IPS DF 19.7 (cell line): ENCODE results near the gene LRRC14B.
"Not testable (repeated sequence)": the region's sequence is repeated elsewhere in the genome, so short reads cannot be mapped to it uniquely, and the experiment has no call there.

ENCODE experiments used
- DNase-seq: peaks from one replicate; pipeline ENCODE4 v3.0.0-alpha.2; 2013; ENCODE audit warnings: low read depth, low spot score

LRRC14B gene

DNA sequence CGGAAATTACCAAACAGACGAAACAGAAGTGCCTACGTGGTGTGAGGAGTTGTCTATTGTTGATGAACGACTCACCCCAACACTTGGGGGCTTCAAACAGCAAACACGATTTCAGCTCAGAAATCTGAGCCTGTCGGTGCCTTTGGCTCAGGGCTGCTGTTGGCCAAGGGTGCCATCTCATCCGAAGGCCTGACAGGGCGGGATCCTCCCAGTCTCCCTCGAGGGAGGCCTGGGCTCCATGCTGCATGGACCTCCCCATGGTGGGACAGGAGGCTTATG, 1.3 kb downstream of the LRRC14B start:
- no peak for DNase-seq

- DNase-seq: no peak
These were observed 1.9 kb downstream of the LRRC14B start for GRCh38 chr5:192970-193831.

DNA sequence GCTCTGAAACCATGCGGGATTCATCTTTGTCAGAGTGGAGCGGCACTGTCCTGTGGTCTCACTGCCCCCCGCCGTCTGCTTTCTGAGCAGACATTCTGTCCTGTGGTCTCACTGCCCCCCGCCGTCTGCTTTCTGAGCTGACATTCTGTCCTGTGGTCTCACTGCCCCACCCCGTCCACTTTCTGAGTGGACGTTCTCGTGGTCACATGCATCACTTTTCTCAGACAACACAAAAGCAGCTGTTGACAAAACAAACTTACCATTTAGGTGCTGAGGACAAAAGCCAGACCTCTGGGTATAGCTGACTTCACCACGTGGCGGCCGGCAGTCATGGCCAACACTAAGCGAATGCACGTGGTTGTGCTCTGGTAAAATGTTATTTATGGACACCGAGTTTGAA, 2.8 kb downstream of the LRRC14B start:
- DNase-seq: no peak

- DNase-seq: no peak
These were observed 3.4 kb downstream of the LRRC14B start for GRCh38 chr5:194603-195209.

DNA sequence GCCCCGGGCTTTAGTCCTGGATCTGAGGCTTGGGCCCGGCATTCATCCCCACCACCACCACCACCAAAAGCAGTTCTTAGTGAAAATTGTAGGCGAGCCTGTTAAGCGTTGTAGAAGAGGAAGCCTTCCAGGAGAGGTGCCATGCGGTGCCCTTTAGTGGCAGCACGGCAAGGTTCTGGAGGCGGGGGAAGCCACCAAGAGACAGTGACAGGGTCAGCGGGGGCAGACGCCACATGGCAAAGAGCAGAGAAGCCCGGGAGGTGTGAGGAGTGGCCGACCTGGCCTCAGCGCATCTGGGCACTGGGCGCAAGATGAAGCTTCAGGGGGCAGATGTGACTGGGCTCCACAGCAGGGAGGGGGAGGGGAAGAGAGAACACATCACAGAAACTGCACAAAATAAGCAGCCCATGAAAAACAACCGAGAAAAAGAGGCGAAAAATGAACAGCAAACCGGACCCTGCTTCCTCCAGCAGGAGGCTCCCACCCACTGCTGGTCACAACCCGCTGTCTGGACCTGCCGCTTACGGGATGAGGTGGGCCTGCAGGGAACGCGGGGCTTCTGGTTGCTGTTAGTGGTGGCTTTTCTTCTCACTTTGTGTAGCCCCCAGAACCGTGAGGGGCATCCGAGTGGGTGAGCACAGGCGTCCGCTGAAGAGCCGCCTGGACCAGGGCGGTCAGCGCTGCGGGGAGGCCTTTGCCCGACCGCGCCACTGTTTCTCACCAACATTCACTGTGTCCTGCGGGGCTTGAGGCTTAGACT, 4.3 kb downstream of the LRRC14B start:
- DNase-seq: no peak

- no peak for DNase-seq
These were observed 5.1 kb downstream of the LRRC14B start for GRCh38 chr5:196350-196749.

DNA sequence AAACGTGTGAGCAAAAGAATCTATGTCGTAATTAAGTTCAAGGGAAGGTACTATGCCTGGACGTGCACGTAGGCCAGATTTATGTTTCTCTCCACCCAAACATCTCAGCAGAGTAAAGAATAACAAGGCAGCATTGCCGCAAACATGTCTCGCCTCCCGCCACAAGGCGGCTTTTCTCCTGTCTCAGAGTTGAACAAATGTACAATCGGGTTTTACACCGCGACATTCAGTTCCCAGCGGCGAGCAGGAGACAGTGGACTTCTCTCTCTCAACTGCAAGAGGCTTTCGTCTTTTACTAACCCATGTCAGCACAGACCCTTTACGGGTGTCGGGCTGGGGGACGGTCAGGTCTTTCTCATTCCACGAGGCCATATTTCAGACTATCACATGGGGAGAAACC, 5.7 kb downstream of the LRRC14B start:
- DNase-seq: not testable (repeated sequence)

DNA sequence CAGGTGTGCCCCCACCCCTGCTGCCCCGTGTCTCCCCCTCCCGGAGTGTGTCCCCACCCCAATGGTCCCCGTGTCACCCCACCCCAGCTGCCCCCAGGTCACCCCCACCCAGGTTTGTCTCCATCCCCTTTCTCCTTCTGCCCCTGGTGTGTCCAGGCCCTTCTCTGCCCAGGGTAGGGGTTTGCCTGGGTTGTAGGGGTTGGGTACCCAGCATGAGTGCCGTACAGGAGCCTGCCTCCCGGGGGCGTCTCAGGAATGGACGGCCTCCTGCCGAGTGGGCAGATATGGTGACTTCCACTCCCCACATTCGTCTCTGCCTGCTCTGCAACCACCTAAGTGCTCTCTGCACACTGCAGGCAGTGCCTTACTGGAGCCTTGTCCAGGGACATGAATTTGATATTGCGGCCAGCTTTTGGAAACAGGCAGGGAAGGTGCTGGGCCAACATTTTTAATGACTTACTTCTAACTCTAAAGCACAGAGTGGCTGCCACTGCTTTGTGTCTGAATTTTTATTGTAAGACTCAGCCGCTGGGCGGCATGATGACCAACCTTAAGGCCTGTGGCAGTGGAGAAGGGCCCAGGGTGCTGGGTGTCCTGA, 6.7 kb downstream of the LRRC14B start:
- DNase-seq: no peak

- no peak for DNase-seq
These were observed 7.4 kb downstream of the LRRC14B start for GRCh38 chr5:198516-199196.

GRCh38 chr5:199197-199949, 8.1 kb downstream of the LRRC14B start:
- DNase-seq: no peak

DNA sequence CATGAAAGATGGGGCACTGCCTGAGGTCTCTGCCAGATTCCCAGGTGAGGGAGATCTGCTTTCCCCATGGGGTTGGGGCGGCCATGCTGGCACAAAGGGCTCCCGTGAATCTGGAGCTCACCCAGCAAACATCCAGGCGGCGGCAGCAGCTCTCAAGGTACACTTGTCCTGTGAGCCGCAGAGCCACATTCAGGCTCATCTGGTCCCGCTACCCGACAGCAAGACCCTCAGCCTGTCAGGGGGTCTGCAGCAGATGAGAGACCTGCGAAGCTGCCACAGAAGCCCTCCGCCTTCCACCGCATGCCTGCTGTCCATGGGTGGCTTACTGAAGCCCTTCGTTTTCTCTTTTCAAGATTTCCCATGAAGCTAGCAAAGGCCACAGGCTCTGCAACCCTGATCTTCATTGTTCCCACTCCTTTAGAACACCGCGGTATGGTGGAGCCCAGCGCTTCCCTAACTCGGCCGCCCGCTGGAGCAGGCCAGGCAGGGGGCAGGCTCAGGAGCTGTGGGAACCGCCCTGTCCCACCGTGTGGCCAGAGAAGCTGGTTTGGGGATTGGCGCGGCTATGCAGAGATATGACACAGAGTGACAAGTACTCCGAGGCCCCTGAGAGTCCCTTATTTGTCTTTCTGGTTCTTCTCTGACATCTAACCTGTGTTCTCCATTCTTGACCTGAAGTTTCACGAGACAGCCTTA, 8.8 kb downstream of the LRRC14B start:
- no peak for DNase-seq

DNA sequence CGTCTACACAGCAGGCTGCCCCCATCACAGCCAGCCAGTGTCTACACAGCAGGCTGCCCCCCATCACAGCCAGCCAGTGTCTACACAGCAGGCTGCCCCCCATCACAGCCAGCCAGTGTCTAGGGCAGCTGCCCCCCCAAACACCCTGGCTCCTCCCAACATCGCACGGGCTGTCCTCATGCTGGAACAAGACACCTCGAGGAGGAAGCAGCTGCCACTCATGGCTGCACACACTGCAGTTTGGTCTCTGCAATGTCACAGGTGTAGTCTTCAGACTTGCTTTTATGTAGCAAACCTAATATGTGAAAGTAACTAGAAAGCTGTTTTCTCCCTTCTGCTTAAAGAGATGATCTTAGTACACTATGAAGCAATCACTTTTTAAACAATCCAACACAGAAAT, 9.7 kb downstream of the LRRC14B start:
- DNase-seq: no peak

DNA sequence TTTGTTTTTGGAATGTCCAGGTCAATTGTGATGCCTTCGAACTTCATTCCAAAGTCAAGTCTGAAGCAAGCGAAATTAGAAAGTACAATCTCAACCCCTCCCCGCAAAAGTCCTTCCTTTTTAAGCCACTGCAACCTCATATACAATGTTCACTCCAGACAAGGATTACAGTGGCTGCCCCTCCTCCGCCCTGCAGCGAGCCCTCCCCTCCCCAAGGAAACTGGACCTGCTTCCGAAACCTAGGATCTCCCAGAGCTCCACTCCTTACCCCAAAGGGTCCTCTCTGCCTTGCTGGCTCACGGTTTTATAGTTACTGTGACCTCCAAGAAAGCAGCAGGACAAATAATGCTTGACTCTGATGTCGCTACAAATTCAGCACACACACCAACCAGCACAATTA, 10.4 kb downstream of the LRRC14B start:
- no peak for DNase-seq

DNA sequence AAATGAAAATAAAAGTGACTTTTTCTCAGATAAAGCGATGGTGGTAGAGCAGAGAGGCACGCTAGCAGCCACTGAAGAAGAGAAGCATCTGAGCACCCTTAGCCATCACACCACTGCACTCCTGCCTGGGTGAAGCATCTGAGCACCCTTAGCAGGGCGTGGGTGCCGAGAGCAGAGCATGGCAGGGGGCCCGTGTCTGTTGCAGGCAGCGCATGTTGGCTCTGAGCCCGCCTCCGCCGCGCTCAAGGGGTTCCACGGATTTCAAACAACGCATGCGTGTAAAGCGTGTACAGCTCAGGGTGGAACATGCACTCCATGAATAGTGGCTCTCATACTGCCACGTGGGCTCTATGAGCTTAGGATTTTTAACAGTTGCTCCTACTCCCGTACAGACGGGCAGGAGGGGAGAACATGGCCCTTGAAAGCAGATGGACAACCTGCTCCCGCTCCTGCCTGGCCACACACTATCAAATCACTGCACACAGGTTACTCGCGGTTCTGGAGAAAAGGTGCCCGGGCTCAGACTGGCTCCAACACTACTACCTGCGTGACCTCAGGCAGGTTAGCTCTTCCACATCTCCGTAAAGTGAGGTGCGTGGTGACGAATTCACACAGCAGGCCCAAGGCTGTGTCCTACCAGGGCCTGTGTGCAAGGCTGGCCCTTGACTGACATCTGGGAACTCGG, 12.1 kb downstream of the LRRC14B start:
- no peak for DNase-seq

GRCh38 chr5:204001-204400, 12.7 kb downstream of the LRRC14B start:
- DNase-seq: no peak

- DNase-seq: no peak
These were observed 13.2 kb downstream of the LRRC14B start for GRCh38 chr5:204462-204861.

DNA sequence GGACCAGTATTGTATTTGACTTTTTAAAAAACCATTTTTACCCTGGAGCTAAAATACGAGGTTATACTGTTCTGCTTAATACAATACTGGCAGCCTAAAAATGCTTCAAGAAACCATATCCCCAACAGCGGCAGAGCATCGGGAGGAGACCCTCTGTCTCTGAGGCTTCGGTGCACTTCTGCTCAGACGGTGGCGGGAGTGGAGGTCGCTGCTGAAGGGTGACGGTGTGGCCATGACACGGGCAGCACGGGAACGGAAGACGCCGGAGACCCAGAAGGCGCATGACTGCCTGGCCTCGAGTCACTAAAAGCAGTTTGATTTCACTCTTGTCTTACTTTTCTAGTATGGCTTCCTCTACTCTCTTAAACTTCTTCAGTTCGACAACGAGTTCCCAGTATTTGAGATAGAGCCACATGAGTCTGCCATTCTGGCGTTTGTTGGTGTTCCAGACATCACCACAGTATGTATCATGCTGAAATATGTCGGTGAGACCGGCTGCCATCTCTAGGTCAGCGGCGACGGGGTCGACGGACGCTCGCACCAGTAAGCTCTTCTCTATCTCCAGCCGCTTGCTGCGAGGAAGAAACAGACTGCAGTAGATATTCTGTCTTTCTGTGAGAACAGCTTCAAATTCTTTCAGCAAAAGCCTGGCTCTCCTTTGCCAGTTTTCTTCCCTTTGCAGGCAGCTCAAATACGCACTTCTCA, 13.8 kb downstream of the LRRC14B start:
- no peak for DNase-seq

DNA sequence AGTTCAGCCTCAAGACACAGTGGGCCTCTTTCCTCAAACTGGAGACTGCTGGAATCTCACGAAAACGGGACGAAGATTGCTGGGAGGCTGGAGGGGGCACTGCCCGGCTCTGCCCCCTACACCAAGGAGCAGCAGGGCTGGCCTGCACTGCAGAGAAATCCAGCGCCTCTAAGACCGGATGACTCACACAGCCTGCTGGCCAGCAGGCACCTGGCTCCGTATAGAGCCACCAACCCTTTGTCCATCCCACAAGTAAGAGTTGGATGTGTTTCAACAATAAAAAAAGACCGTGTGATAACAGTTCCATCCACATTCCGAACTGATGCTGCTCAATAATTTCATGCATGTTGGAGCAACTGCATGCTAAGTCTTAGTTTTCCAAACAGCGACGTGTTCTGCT, 15.1 kb downstream of the LRRC14B start:
- no peak for DNase-seq

DNA sequence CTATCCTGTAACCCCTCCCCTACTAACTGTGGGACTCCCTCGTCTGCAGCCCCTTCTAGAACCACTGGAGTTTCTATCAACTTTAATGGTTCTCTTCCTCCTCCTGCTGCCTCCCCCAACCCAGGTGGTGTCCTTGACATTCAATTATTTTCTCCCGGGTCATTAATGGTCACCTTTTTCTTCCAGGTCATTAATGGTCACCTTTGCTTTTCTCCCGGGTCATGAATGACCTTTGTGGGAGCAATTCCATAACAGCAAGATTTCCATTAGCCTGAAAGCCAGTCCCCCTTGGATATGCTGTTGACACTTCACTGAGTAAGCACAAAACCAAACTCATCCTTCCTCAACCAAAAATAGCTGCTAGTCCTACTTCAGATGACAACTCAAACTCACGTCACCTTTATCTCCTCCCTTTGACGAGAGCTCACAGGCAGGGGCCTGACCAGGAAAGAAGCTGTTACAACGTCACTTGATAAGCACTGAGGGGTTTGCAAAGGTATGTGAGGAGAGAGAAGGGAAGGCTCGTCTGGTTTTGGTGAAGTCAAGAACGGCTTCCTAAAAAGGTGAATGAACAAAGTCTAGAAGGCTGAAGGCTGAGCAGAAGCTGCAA, 15.7 kb downstream of the LRRC14B start:
- DNase-seq: no peak
